HepG2 (cell line): Measurements from ENCODE around the gene SLFNL1. TPM values are rescaled to one million over a fixed set of nuclear protein-coding genes. Genes with fewer than 3 reads are reported as not detected.

Source experiments
- DMTF1 ChIP-seq: sonication (generic); formaldehyde crosslinking; IDR thresholded peaks from 2 replicates; pipeline ENCODE4 v1.4.0; 2020; ENCODE audit warnings: mild to moderate bottlenecking, missing genetic modification reagents
- DNMT3B ChIP-seq: conservative IDR thresholded peaks from 2 replicates; pipeline ENCODE4 v1.6.1; 2016; ENCODE audit warnings: missing biosample characterization, control low read depth
- E2F1 ChIP-seq: sonication (generic); formaldehyde crosslinking; IDR thresholded peaks from 2 replicates; pipeline ENCODE4 v1.5.0; 2020; ENCODE audit warnings: missing genetic modification reagents
- FOXO4 ChIP-seq: sonication (generic); formaldehyde crosslinking; conservative IDR thresholded peaks from 2 replicates; pipeline ENCODE4 v1.8.1; 2023; ENCODE audit warnings: missing genetic modification reagents
- GABPB1 ChIP-seq: IDR thresholded peaks from 2 replicates; pipeline ENCODE4 v1.6.1; 2016; ENCODE audit warnings: mild to moderate bottlenecking, missing genetic modification reagents, moderate library complexity, missing compliant biosample characterization
- GZF1 ChIP-seq: sonication (generic); formaldehyde crosslinking; IDR thresholded peaks from 2 replicates; pipeline ENCODE4 v1.5.1; 2020; ENCODE audit warnings: mild to moderate bottlenecking, missing genetic modification reagents
- HIC2 ChIP-seq: sonication (generic); formaldehyde crosslinking; IDR thresholded peaks from 2 replicates; pipeline ENCODE4 v1.9.0; 2022; ENCODE audit warnings: low read depth, missing genetic modification reagents
- MAZ ChIP-seq, 2 experiments: sonication (generic) in 1 of 2; formaldehyde crosslinking in 1 of 2; IDR thresholded peaks; 2 replicates each; pipeline versions ENCODE4 v1.5.0 to v1.6.1; 2012 to 2020; ENCODE audit warnings: low read depth in 2 of 2, mild to moderate bottlenecking in 2 of 2, borderline replicate concordance in 1 of 2, improper control_type of control experiment in 1 of 2, low read length in 1 of 2, missing genetic modification reagents in 1 of 2, moderate library complexity in 1 of 2
- MBD4 ChIP-seq: IDR thresholded peaks from 2 replicates; pipeline ENCODE4 v1.6.1; 2012; ENCODE audit warnings: low read length, inconsistent platforms, borderline replicate concordance
- MTA3 ChIP-seq: sonication (generic); formaldehyde crosslinking; IDR thresholded peaks from 2 replicates; pipeline ENCODE4 v1.4.0; 2020; ENCODE audit warnings: missing genetic modification reagents
- PHF20 ChIP-seq: sonication (generic); formaldehyde crosslinking; IDR thresholded peaks from 2 replicates; pipeline ENCODE4 v1.5.0; 2020; ENCODE audit warnings: mild to moderate bottlenecking, missing genetic modification reagents
- PITX1 ChIP-seq: sonication (generic); formaldehyde crosslinking; IDR thresholded peaks from 2 replicates; pipeline ENCODE4 v1.5.1; 2020; ENCODE audit warnings: mild to moderate bottlenecking, missing genetic modification reagents
- POLR2A ChIP-seq, 2 experiments: IDR thresholded peaks; 2 replicates each; pipeline ENCODE4 v1.6.1; 2011; ENCODE audit warnings: low read depth in 2 of 2, low read length in 2 of 2, mild to moderate bottlenecking in 1 of 2, moderate library complexity in 1 of 2; ENCODE audit not compliant: insufficient read depth in 1 of 2
- POLR2G ChIP-seq: fragments of 200-400 bp; formaldehyde crosslinking; IDR thresholded peaks from 2 replicates; pipeline ENCODE4 v1.6.1; 2018; ENCODE audit warnings: mild to moderate bottlenecking, low read depth, low read length, moderate library complexity
- RFX5 ChIP-seq: IDR thresholded peaks from 2 replicates; pipeline ENCODE4 v1.6.1; 2011; ENCODE audit warnings: low read depth, low read length, improper control_type of control experiment
- STAT6 ChIP-seq: sonication (generic); formaldehyde crosslinking; IDR thresholded peaks from 2 replicates; pipeline ENCODE4 v1.4.0; 2020; ENCODE audit warnings: missing genetic modification reagents, mild to moderate bottlenecking, borderline replicate concordance
- ZNF24 ChIP-seq: fragments of 450-650 bp; IDR thresholded peaks from 2 replicates; pipeline ENCODE4 v1.6.1; 2017; ENCODE audit warnings: antibody characterized with exemption, mild to moderate bottlenecking
- ZNF468 ChIP-seq: sonication (generic); formaldehyde crosslinking; IDR thresholded peaks from 2 replicates; pipeline ENCODE4 v1.8.0; 2022; ENCODE audit warnings: mild to moderate bottlenecking, moderate library complexity, missing genetic modification reagents
- ZNF75D ChIP-seq: sonication (generic); formaldehyde crosslinking; IDR thresholded peaks from 2 replicates; pipeline ENCODE4 v1.8.1; 2023; ENCODE audit warnings: missing genetic modification reagents, mild to moderate bottlenecking, borderline replicate concordance
- polyA plus RNA-seq, 8 experiments: library from polyadenylated mRNA; depleted of rRNA in 3 of 8; stranded (reverse) in 7 of 8; unstranded in 1 of 8; fragments of >200 nt; fragmentation: Illumina TruSeq in 4 of 8; extraction: Trizol in 4 of 8; gene quantifications; 2 replicates each; pipeline versions ENCODE4 v1.2.1 to v1.2.3, GENCODE V29; 2011 to 2016; ENCODE audit warnings: low read depth in 4 of 8, missing spikeins in 1 of 8, mixed read lengths in 1 of 8; ENCODE audit not compliant: insufficient read depth in 1 of 8
- total RNA-seq, 5 experiments: library from RNA; depleted of rRNA; stranded (reverse); fragments of >200 nt; fragmentation: Illumina TruSeq; extraction: Trizol; gene quantifications; 2 replicates each; pipeline ENCODE4 v1.2.3, GENCODE V29; 2016; ENCODE audit warnings: low read depth in 1 of 5

The SLFNL1 gene
- total and polyA plus RNA-seq, 2 of the 13 experiments (the other 11 are each of a cell fraction or from before 2014, with no cell fraction given): 0.07 to 0.20 TPM

- peak; percentile 83 for TF ChIP-seq E2F1 (CRISPR knock-in tag)
- TF ChIP-seq ZNF75D (CRISPR knock-in tag): no peak
- TF ChIP-seq POLR2A (IDR thresholded peaks at IDR 0.05; ENCODE audit: insufficient read depth in 1 of 2, low read depth in 2 of 2, low read length in 2 of 2): peak; percentile 75 to 84
- no peak for TF ChIP-seq STAT6 (CRISPR knock-in tag)
- 0 out of 2 replicates have a peak, but pooled peaks have one; percentile 8 for TF ChIP-seq RFX5
- TF ChIP-seq MAZ (IDR thresholded peaks at IDR 0.05; ENCODE audit: borderline replicate concordance, low read depth, low read length): 0 out of 2 replicates have a peak, but pooled peaks have one; percentile 8
- TF ChIP-seq MAZ (CRISPR knock-in tag; IDR thresholded peaks at IDR 0.05; ENCODE audit: low read depth): peak; percentile 91
- TF ChIP-seq GABPB1: peak; percentile 69; the same call in 1 of the 2 replicates
- TF ChIP-seq PITX1: peak; percentile 64
- TF ChIP-seq DNMT3B (CRISPR knock-in tag): no peak
- TF ChIP-seq POLR2G: peak; percentile 87
- peak; percentile 12 for TF ChIP-seq PHF20 (CRISPR knock-in tag)
- no peak for TF ChIP-seq HIC2 (CRISPR knock-in tag)
- TF ChIP-seq FOXO4: no peak
- TF ChIP-seq ZNF24: no peak
- TF ChIP-seq MTA3 (CRISPR knock-in tag): no peak
- TF ChIP-seq GZF1 (CRISPR knock-in tag): peak; percentile 36; the same call in 1 of the 2 replicates
- TF ChIP-seq ZNF468 (CRISPR knock-in tag): 0 out of 2 replicates have a peak, but pooled peaks have one; percentile 32
- no peak for TF ChIP-seq MBD4
- no peak for TF ChIP-seq DMTF1 (CRISPR knock-in tag)
These were observed 42.1 kb downstream of the SLFNL1 start, which contains the start of gene CTPS1 (continued) for GRCh38 chr1:40979241-40980067.
